Measurements from ENCODE around the gene GRIK2. TPM values are rescaled to one million over a fixed set of nuclear protein-coding genes. Genes with fewer than 3 reads are reported as not detected.

The GRIK2 gene
- total RNA-seq, 1 experiment from 2014 or later: 6.6 TPM

DNA sequence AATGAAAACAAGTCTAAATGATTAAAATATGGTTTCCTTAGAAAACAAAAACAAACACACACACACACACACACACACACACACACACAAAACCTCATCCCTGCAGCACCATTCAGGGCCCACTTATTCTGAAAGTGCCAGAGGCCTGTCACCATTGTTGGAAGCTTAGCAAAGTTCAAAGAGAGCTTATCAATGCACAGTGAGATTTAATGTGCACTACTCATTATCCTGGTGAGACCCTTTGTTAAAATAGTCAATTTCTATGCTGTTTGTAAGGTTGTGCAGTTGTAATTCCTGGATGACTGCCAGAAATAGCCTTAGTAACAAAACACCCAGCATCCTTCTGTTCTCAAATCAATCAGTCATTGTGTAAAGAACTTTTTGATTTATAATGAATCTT is 482.9 kb downstream of the GRIK2 start:
- Histone ChIP-seq H3K27ac (ENCODE audit: low read length) (no peak overlapping the region), H3K4me1 (ENCODE audit: control insufficient read depth, insufficient read depth, low read length) (no peaks in the 10 kb centered on the region), H3K36me3 (ENCODE audit: control insufficient read depth, insufficient read depth, low read length) (no peaks in the 10 kb centered on the region), H3K4me3 (ENCODE audit: low read depth in 2 of 2, low read length in 2 of 2) (no peak overlapping the region), H3K27me3 (ENCODE audit: control insufficient read depth, insufficient read depth, low read length) (no peaks in the 10 kb centered on the region), H3K9me3 (ENCODE audit: control insufficient read depth, insufficient read depth, low read depth, low read length) (no peaks in the 10 kb centered on the region)
- intact Hi-C loops (cut with micrococcal nuclease; ENCODE audit: unreplicated experiment): no loop called here
- no peak for DNase-seq (ENCODE audit: low read depth, low spot score)
- no peak for TF ChIP-seq POLR2AphosphoS5 (IDR thresholded peaks at IDR 0.05; ENCODE audit: low read depth, low read length)
- ChIA-PET CTCF (no interaction called here), POLR2A (no interaction called here)
- ATAC-seq: no peak
- in situ Hi-C loops (cut with HindIII; ENCODE audit: low pct_unique_long_range_greater_than_20kb, low sequenced_read_pairs): no loop called here
- no TSS peak for BruUV-seq (replicated peaks)

GRCh38 chr6:101878554-101879276 is 485.2 kb downstream of the GRIK2 start:
- no peak overlapping the region for H3K27ac ChIP-seq (ENCODE audit: low read length)
- ATAC-seq: no peak
- TF ChIP-seq, protein P1, sequence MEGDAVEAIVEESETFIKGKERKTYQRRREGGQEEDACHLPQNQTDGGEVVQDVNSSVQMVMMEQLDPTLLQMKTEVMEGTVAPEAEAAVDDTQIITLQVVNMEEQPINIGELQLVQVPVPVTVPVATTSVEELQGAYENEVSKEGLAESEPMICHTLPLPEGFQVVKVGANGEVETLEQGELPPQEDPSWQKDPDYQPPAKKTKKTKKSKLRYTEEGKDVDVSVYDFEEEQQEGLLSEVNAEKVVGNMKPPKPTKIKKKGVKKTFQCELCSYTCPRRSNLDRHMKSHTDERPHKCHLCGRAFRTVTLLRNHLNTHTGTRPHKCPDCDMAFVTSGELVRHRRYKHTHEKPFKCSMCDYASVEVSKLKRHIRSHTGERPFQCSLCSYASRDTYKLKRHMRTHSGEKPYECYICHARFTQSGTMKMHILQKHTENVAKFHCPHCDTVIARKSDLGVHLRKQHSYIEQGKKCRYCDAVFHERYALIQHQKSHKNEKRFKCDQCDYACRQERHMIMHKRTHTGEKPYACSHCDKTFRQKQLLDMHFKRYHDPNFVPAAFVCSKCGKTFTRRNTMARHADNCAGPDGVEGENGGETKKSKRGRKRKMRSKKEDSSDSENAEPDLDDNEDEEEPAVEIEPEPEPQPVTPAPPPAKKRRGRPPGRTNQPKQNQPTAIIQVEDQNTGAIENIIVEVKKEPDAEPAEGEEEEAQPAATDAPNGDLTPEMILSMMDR (IDR thresholded peaks at IDR 0.05): no peak
- no peak for TF ChIP-seq POLR2AphosphoS5 (IDR thresholded peaks at IDR 0.05; ENCODE audit: low read depth, low read length)
- TF ChIP-seq SIN3A (IDR thresholded peaks at IDR 0.05; ENCODE audit: borderline replicate concordance, insufficient read depth, low read depth, low read length): no peak
- TF ChIP-seq, protein P2, sequence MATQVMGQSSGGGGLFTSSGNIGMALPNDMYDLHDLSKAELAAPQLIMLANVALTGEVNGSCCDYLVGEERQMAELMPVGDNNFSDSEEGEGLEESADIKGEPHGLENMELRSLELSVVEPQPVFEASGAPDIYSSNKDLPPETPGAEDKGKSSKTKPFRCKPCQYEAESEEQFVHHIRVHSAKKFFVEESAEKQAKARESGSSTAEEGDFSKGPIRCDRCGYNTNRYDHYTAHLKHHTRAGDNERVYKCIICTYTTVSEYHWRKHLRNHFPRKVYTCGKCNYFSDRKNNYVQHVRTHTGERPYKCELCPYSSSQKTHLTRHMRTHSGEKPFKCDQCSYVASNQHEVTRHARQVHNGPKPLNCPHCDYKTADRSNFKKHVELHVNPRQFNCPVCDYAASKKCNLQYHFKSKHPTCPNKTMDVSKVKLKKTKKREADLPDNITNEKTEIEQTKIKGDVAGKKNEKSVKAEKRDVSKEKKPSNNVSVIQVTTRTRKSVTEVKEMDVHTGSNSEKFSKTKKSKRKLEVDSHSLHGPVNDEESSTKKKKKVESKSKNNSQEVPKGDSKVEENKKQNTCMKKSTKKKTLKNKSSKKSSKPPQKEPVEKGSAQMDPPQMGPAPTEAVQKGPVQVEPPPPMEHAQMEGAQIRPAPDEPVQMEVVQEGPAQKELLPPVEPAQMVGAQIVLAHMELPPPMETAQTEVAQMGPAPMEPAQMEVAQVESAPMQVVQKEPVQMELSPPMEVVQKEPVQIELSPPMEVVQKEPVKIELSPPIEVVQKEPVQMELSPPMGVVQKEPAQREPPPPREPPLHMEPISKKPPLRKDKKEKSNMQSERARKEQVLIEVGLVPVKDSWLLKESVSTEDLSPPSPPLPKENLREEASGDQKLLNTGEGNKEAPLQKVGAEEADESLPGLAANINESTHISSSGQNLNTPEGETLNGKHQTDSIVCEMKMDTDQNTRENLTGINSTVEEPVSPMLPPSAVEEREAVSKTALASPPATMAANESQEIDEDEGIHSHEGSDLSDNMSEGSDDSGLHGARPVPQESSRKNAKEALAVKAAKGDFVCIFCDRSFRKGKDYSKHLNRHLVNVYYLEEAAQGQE (IDR thresholded peaks at IDR 0.05; ENCODE audit: insufficient read depth in 1 of 2, low read depth in 2 of 2, low read length in 1 of 2): no peak
- TF ChIP-seq TCF7L2 (IDR thresholded peaks at IDR 0.05; ENCODE audit: low read depth, low read length): no peak
- CTCF ChIA-PET: no interaction called here
- no peaks in the 10 kb centered on the region for H3K4me1 ChIP-seq (ENCODE audit: control insufficient read depth, insufficient read depth, low read length)
- POLR2A ChIA-PET: no interaction called here
- no peaks in the 10 kb centered on the region for H3K27me3 ChIP-seq (ENCODE audit: control insufficient read depth, insufficient read depth, low read length)
- no peak overlapping the region for H3K4me3 ChIP-seq (ENCODE audit: low read depth in 2 of 2, low read length in 2 of 2)
- in situ Hi-C loops (cut with HindIII; ENCODE audit: low pct_unique_long_range_greater_than_20kb, low sequenced_read_pairs): no loop called here
- BruUV-seq (replicated peaks): no TSS peak
- no peaks in the 10 kb centered on the region for H3K9me3 ChIP-seq (ENCODE audit: control insufficient read depth, insufficient read depth, low read depth, low read length)
- intact Hi-C loops (cut with micrococcal nuclease; ENCODE audit: unreplicated experiment): no loop called here
- H3K36me3 ChIP-seq (ENCODE audit: control insufficient read depth, insufficient read depth, low read length): no peaks in the 10 kb centered on the region
- DNase-seq (ENCODE audit: low read depth, low spot score): no peak

DNA sequence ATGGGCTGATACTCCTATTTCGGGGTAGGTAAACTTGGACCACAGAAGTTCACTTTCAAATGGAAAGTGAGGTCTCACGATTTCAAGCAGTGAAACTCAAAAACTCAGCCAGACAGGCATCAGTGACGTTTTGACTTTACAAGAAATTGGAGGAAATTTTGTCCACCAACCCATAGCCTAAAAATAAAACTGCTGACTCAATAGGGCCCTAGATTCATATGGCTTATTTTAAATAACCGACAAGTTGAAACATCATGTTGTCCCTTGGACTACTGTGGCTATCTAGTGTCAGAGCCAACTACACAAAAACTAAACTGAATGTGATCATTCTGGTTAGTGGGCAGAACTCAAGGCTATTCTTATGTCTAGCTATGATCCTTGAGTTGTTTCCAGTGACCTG is 486.3 kb downstream of the GRIK2 start:
- in situ Hi-C loops (cut with HindIII; ENCODE audit: low pct_unique_long_range_greater_than_20kb, low sequenced_read_pairs) (no loop called here), intact Hi-C loops (cut with micrococcal nuclease; ENCODE audit: unreplicated experiment) (no loop called here)
- H3K36me3 ChIP-seq (ENCODE audit: control insufficient read depth, insufficient read depth, low read length): no peaks in the 10 kb centered on the region
- ChIA-PET CTCF (no interaction called here), POLR2A (no interaction called here)
- no peaks in the 10 kb centered on the region for H3K9me3 ChIP-seq (ENCODE audit: control insufficient read depth, insufficient read depth, low read depth, low read length)
- no peaks in the 10 kb centered on the region for H3K27me3 ChIP-seq (ENCODE audit: control insufficient read depth, insufficient read depth, low read length)
- no peak overlapping the region for H3K27ac ChIP-seq (ENCODE audit: low read length)
- no peaks in the 10 kb centered on the region for H3K4me1 ChIP-seq (ENCODE audit: control insufficient read depth, insufficient read depth, low read length)
- no TSS peak for BruUV-seq (replicated peaks)
- no peak overlapping the region for H3K4me3 ChIP-seq (ENCODE audit: low read depth in 2 of 2, low read length in 2 of 2)
- ATAC-seq (no peak), DNase-seq (ENCODE audit: low read depth, low spot score) (no peak)
- TF ChIP-seq, protein P1 (IDR thresholded peaks at IDR 0.05): no peak
- TF ChIP-seq SIN3A (IDR thresholded peaks at IDR 0.05; ENCODE audit: borderline replicate concordance, insufficient read depth, low read depth, low read length) (no peak), TCF7L2 (IDR thresholded peaks at IDR 0.05; ENCODE audit: low read depth, low read length) (no peak), POLR2AphosphoS5 (IDR thresholded peaks at IDR 0.05; ENCODE audit: low read depth, low read length) (no peak)
- TF ChIP-seq, protein P2 (IDR thresholded peaks at IDR 0.05; ENCODE audit: insufficient read depth in 1 of 2, low read depth in 2 of 2, low read length in 1 of 2): no peak
